Hematopoietic multipotent progenitor cell treated with erythropoietin and hydrocortisone succinate and interleukin-3 and kit ligand, for 15 days (in vitro differentiated cells): ENCODE measurements around the gene TBX1.

Experiments used
- DNase-seq: peaks from one replicate; pipeline ENCODE4 v3.0.0-alpha.2; 2015; ENCODE audit warnings: low spot score

Gene TBX1

DNA sequence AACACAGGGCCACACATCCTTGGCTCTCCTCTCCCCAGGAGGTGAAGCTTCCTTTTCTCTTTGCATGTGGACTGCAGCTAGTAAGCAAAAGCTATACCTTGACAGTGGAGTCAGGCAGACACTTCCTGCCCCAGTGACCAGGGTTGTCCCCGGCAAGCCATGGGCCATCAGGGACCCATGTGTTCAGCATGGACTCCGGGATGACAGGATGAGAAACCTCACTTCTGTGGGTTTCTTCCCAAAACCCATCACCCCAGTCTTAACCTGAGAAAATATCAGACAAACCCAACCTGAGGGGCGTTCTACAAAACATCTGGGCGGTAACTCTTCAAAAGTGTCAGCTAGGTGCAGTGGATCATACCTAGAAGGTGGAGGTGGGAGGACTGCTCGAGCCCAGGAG lies 53.9 kb downstream of the TBX1 start:
- DNase-seq = no peak

DNA sequence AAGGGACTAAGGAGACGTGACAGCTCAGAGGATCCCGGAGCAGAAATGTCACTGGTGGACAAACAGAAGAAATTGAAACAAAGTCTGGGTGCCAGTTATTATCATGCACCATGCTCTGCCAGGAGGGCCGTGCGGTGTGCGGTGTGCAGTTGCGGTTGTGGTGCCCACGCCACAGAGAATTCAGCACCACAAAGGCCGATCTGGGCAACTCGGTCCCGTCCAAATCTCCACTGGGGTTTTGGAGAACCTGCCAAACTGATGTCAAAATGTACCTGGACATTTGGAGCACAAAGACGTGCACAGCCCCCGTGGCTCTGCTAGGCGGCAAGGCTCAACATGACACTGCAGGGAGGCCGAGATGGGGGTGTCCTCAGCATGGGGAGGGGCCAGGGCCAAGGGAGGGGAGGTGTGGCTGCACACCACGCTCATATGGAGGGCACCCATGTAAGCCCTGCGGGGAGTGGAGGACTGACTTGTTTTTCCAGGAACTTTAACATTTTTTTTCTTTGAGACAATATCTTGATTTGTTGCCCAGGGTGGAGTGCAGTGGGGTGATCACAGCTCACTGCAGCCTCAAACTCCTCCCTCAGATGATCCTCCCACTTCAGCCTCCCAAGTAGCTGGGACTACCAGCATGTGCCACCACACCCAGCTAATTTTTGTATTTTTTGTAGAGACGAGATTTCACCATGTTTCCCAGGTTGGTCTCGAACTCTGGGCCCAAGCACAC lies 54.7 kb downstream of the TBX1 start:
- DNase-seq = no peak

DNA sequence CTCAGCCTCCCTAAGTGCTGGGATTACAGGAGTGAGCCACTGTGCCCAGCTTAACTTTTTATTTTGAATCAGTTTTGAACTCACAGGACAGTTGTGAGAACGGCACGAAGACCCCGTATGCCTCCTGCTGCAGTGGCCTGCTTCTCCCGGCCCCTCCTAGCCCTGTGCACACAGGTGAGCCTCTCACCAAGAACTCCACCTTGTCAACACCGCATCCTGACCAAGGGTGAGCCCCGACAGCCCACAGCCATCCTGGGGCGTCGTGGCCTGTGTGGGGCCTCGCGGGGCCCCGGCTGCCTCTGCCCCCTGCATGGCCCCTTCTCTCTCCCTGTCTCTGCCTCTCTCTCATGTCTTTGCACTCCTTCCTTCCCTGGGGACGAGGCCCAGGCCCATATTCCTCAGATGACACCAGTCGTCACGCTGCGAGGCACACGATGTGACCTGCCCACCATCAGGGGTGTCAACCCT lies 55.3 kb downstream of the TBX1 start:
- DNase-seq = no peak

DNA sequence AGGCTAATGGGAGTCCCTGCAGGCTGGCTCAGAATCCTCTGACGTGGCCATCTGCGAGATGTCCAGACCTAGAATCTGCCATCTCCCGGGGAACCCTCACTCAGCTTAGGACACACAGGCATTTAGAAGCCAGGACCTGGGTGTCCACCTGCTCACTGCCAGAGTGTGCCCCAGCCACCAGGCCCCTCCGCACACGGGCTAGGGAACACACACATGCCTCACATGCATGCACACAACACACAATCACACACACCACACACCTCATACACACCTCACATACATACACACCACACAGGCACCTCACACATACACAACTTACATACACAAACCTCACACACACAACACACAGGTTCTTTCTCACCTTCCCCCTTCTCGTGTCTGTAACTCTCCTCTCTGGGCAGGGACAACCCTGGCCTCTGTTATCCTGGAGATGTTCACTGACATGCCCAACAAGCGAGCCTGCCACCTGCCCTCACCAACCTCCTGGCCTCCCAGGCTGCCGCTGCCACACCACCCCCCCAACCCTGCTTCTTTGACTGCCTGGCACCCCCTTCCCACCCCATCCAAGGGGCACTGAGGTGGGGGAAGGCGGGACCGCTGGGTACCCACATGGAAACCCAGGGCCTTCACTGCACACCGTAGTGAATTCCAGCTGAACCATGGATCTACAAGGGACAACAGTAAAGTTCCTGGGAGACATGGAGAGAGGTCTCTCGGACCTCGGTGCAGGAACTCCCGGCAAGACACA lies 56.0 kb downstream of the TBX1 start:
- DNase-seq = no peak
